ENCODE data around the gene SLAMF7.

Gene SLAMF7

GRCh38 chr1:160745551-160745950 is 6.5 kb downstream of the SLAMF7 start:
- DNase-seq (ENCODE audit: low spot score): no peak

GRCh38 chr1:160746836-160747500 is 7.9 kb downstream of the SLAMF7 start:
- DNase-seq (ENCODE audit: low spot score): no peak

DNA sequence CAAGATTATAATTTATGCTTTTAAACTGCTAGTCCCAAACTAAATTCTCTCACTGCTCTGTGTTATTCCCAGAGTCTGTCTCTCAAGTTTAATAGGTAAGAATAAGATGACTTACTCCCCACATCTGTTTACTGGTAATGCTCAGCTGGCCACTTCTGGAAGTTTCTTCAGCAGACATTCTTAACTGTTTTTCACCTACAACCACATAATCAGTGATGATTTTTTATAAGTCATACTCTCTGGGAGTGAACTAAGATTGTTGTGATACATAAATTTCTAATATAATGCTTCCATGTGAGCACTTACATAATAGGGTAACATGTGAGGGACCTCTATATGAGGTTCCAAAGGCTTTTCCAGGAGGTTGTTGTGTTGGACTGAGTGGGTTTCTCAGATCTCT is 8.7 kb downstream of the SLAMF7 start:
- no peak for DNase-seq (ENCODE audit: low spot score)

- DNase-seq (ENCODE audit: low spot score): peak; percentile 36
Measured at GRCh38 chr1:160748181-160748877, 9.3 kb downstream of the SLAMF7 start.

DNA sequence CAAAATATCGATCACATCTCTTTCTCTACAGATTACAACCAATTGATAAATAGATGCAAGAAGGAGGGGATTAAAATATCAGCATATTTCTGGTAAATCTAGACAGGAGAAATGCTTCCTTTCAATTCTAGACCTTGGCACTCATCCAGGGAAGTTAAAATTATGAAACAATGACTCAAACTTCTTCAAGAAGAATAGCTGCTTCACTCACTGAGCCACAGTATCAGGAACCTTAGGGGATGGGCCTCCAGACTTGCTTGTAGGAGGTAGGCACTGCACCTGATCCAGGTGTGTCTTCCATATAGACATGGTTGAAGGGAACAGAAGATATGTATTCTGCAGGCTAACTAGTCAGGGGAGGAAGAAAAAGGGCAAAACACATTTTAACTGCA is 9.8 kb downstream of the SLAMF7 start:
- peak; percentile 30 for DNase-seq (ENCODE audit: low spot score)

DNA sequence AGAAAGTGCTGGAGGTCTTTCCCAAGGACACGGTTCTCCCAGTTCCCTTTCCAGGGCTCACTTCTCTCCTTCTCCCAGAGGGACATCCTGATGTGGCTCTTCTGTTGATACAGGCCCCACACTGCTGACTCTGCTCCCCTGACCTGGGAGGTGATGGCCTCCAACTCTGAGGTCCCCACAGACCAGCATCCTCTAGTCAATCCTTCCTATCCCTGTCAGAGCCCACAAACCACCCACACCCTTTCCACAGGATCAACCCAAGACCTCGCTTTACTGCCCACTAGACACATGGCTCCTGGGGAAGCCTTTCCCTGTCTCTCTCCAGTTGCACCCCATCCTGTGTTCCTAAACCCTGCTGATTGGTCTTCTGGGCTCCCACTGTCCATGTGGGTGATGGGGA is 11.6 kb downstream of the SLAMF7 start:
- DNase-seq (ENCODE audit: low spot score): no peak

DNA sequence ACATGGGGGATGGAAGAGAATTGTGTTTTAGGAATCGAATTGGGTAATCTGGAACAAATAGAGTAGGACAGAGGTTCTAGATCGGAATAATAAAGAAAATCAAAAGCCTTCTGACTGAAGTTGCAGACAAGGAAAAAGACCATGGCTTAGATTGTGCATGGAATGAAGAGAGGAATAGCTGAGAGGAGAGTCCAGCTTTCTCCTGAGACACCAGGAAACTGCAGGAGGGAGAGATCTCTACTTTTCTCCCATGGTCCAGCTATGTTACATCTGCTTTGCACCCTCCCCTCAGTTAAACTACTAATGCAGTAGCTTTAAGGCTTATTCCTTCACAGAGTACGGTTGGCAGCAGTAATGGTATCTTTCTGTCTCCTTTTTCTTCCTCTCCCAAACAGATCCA is 13.4 kb downstream of the SLAMF7 start:
- DNase-seq (ENCODE audit: low spot score): no peak

GRCh38 chr1:160752924-160753323 is 13.9 kb downstream of the SLAMF7 start:
- no peak for DNase-seq (ENCODE audit: low spot score)

DNA sequence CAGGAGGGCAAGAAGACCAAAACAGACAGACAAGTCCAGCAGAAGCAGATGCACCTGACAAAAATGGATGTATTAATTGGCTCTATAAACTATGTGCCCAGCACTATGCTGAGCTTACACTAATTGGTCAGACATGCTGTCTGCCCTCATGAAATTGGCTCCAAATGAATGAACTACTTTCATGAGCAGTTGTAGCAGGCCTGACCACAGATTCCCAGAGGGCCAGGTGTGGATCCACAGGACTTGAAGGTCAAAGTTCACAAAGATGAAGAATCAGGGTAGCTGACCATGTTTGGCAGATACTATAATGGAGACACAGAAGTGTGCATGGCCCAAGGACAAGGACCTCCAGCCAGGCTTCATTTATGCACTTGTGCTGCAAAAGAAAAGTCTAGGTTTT is 14.5 kb downstream of the SLAMF7 start:
- DNase-seq (ENCODE audit: low spot score): no peak

DNA sequence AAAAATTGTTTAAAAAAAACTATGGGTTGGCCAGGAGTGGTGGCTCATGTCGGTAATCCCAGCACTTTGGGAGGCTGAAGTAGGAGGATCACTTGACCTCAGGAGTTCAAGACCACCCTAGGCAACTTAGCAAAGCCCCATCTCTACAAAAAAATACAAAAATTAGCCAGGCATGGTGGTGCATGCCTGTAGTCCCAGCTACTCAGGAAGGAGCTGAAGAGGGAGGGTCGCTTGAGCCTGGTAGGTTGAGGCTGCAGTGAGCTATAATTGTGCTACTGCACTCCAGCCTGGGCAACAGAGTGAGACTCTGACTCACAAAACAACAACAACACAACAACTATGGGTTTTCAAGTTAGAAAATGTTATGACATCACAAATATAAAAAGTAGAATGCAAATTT is 16.4 kb downstream of the SLAMF7 start:
- DNase-seq (ENCODE audit: low spot score): no peak

DNA sequence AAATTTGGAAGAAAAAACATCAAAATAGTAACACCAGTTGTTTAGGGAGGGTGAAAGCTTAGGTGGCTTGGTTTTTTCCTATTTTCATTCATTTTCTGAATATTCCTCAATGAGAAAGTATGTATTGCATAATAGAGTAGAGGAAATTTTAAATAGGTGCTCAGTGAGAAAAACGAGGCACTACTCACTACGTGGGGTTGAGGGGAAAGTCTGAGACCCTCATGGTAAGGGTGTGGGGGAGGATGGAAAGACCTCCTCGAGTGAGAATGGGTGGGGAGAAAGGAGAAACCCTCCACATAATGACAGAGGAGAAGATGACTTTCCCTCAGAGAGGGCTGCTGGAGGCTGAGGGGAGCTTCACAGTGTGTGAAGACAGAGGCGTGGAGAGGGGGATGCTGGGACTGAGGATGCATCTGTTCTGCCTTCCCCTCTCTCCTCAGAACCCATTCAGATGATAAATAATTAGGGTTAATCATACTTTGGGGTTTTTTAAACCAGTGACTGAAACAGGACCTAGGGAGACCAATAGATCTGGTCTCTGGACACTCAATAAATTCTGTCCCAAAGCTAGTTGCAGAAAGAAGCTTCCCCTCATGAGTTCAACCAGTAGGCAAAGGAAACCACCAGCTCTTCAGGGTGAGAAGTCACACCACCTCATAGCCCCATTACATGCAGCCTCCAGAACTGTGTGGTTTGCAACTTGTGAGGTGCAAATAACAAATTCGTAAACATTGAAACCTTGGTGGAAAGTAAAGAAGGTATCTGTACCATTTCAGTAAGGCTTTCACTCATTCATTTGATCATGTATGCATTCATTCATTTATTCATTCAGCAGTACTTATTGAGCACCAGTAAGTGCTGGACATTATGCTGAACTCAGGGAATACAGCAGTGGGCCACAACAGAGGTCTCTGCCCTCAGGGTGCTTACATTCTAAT is 17.1 kb downstream of the SLAMF7 start:
- no peak for DNase-seq (ENCODE audit: low spot score)

GRCh38 chr1:160756849-160757201 is 17.8 kb downstream of the SLAMF7 start:
- DNase-seq (ENCODE audit: low spot score): no peak

DNA sequence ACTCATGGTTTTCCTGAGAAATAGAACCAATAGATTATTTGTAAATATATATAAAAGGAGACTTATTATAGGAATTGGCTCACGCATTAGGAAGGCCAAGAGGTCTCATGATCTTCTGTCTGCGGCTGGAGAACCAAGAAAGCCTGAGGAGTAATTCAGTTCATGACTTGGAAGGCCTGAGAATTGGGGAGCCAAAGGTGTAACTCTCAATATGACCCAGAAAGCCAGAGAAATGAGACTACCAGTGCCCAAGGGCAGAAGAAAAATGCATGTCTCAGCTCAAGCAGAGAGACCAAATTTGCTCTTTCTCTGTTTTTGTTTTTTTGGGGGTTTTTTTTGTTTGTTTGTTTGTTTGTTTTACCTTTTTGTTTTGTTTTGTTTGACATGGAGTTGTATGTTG is 19.5 kb downstream of the SLAMF7 start:
- DNase-seq (ENCODE audit: low spot score): no peak

DNA sequence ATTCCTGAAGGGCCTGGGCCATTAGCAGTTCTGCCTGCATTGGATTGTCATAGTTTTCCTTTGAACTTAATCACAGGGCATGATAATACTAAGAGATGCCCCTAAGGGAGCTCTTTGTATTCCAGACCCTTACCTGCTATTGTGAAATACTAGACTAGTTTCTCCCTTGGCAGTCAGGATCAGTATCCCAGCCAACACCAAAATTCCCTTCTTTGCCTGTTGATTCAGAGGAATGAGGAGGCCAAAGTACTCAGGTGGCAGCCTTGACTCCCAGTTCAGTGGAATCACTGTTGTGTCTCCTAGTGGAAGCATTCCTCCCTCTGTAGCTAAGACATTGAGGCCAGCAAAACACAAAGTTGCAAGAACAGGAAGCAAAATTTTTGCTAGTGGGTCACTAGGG is 20.7 kb downstream of the SLAMF7 start:
- no peak for DNase-seq (ENCODE audit: low spot score)

DNA sequence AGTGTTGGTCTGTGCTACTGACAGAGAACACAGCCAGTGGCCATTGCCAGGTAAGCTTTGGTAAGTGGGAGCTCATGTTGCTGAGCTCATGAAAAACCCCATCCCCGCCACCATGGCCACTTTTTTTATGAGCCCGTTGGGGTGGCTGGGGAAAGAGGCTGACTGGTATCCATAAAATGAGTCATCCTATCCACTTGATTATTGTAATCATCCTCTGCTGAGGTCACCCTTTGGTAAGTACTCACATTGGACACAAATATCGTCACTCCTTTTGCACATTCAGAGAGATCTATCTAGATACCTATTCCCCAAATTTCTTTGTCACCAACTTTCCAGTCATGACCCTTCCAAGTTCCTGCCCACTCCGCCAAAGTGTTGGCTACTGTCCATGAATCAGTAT is 22.0 kb downstream of the SLAMF7 start:
- no peak for DNase-seq (ENCODE audit: low spot score)

DNA sequence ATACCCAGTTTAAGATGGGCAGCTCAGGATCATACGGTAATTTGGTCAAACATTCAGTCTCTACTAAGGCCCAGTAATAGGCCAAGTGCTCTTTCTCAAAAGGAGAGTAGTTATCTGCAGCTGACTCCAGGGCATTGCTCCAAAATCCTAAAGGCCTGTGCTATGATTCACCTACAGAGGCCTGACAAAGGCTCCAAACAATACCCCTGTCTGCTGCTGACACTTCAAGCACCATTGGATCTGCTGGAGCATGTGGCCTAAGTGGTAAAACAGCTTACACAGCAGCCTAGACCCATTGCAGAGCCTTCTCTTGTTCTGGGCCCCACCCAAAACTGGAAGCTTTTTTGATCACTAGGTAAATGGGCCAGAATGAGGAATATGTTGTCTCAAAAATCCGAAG is 22.8 kb downstream of the SLAMF7 start:
- no peak for DNase-seq (ENCODE audit: low spot score)

GRCh38 chr1:160763993-160764392 is 24.9 kb downstream of the SLAMF7 start:
- no peak for DNase-seq (ENCODE audit: low spot score)

DNA sequence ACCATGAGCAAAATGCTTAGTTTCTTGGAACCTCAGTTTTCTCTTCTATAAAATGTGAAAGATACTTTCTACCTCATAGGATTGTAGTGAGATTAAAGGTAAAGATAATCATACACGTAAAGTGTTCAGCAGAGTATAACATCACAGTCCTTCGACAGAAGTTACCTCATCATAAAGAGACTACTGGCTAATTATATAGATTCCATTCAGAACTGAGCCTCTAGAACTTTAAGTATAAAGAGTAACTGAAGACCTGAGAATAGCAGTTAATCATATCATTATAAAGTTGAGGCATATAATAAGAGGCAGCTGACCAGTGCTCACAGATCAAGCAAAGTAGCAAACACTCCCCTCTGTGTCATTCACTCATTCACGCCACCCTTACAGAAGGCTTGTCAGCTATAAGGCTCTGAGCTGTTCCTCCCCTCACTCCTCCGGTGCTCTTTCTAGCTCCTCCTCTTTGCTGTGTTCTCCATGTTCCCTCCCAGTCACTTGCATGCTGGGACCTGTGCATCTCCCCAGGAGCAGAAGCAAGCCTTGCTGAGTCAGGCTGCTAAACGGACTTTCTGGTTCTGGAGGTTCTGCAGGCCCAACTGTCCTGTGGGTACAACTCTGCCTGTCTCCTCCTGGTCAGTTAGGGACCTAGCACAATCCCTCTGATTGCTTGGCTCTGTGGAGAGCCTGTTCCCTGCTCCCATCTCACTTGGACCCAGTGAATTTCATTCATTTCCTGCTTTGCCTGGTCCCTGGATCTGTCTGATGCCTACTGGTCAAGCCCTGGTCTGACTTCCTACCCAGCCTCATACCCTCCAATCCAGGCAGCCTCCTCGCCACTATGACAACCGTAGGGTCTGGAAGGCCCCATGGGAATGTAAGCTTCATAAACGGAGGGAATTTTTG is 28.6 kb downstream of the SLAMF7 start:
- DNase-seq (ENCODE audit: low spot score): no peak

- DNase-seq (ENCODE audit: low spot score): peak; percentile 28
Measured at GRCh38 chr1:160768295-160768657, 29.2 kb downstream of the SLAMF7 start.

DNA sequence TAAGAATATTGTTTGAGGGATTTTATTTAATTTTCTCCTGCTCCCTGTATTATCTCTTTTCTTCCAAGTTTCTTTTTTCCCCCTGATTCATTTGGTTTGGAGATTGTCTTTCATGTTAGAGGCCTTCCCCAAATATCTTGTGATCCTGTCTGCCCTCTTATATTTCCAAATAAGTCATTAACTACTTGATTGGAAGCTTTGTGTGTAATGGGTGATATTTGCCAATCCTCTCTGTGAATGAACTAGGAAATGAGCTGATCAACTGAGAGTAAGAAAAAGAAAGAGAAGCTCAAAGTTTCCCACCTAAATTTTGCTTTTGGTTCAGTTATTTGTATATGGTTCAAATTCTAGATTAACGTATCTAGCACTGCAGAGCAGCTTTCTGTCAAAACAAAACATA is 33.3 kb downstream of the SLAMF7 start:
- no peak for DNase-seq (ENCODE audit: low spot score)

- DNase-seq (ENCODE audit: low spot score): no peak
Measured at GRCh38 chr1:160773093-160773492, 34.0 kb downstream of the SLAMF7 start.

Data from kidney tubule cell (primary cell).